Neuronal stem cell (in vitro differentiated cells): ENCODE results near the gene SEC24D.
"Not testable (repeated sequence)": the region's sequence is repeated elsewhere in the genome, so short reads cannot be mapped to it uniquely, and the experiment has no call there.

Source experiments
- DNase-seq: peaks from one replicate; pipeline ENCODE4 v3.0.0-alpha.2; 2013; ENCODE audit warnings: low spot score
- H2AFZ ChIP-seq: one replicate; pipeline ENCODE4 v1.6.1; 2013; ENCODE audit warnings: mild to moderate bottlenecking, low read length, inconsistent platforms
- H2AK5ac ChIP-seq: 2 replicates; pipeline ENCODE4 v1.6.1; 2013; ENCODE audit warnings: low read depth, mild to moderate bottlenecking, inconsistent platforms, low read length, moderate library complexity, mixed read lengths
- H2BK120ac ChIP-seq: 2 replicates; pipeline ENCODE4 v1.6.1; 2013; ENCODE audit warnings: low read depth, mild to moderate bottlenecking, inconsistent platforms, low read length, moderate library complexity, mixed read lengths
- H2BK12ac ChIP-seq: one replicate; pipeline ENCODE4 v1.6.1; 2013; ENCODE audit warnings: low read length, inconsistent platforms
- H2BK15ac ChIP-seq: 2 replicates; pipeline ENCODE4 v1.6.1; 2013; ENCODE audit warnings: mild to moderate bottlenecking, low read length, inconsistent platforms, mixed read lengths
- H2BK5ac ChIP-seq: one replicate; pipeline ENCODE4 v1.6.1; 2013; ENCODE audit warnings: inconsistent platforms, mild to moderate bottlenecking, low read length, moderate library complexity
- H3K14ac ChIP-seq: one replicate; pipeline ENCODE4 v1.6.1; 2013; ENCODE audit warnings: low read length, inconsistent platforms
- H3K18ac ChIP-seq: 2 replicates; pipeline ENCODE4 v1.6.1; 2013; ENCODE audit warnings: low read length, inconsistent platforms
- H3K23ac ChIP-seq: 2 replicates; pipeline ENCODE4 v1.6.1; 2013; ENCODE audit warnings: low read depth, mild to moderate bottlenecking, mixed read lengths, low read length, inconsistent platforms; ENCODE audit not compliant: poor library complexity
- H3K27ac ChIP-seq: replicated peaks from 3 replicates; pipeline ENCODE4 v1.5.1; 2013; ENCODE audit warnings: low read length, inconsistent platforms
- H3K27me3 ChIP-seq, 3 experiments: 2 replicates each; pipeline ENCODE4 v1.6.1; 2013; ENCODE audit warnings: low read length in 3 of 3, mild to moderate bottlenecking in 2 of 3, inconsistent platforms in 1 of 3, low read depth in 1 of 3, mixed read lengths in 1 of 3, moderate library complexity in 1 of 3; ENCODE audit not compliant: control insufficient read depth in 3 of 3, insufficient read depth in 3 of 3
- H3K36me3 ChIP-seq, 2 donors: replicated peaks in 1 of 2; 2 replicates each; pipeline ENCODE4 v1.6.1; 2013; ENCODE audit warnings: low read length in 2 of 2; ENCODE audit not compliant: control insufficient read depth in 2 of 2, insufficient read depth in 2 of 2
- H3K4ac ChIP-seq: 2 replicates; pipeline ENCODE4 v1.6.1; 2013; ENCODE audit warnings: inconsistent platforms, mild to moderate bottlenecking, low read length, moderate library complexity
- H3K4me1 ChIP-seq, 2 donors: 1 replicate in 1 of 2; 2 replicates in 1 of 2; pipeline ENCODE4 v1.6.1; 2013; ENCODE audit warnings: low read length in 2 of 2, low read depth in 1 of 2; ENCODE audit not compliant: control insufficient read depth in 2 of 2, insufficient read depth in 1 of 2
- H3K4me2 ChIP-seq: one replicate; pipeline ENCODE4 v1.6.1; 2013; ENCODE audit warnings: mild to moderate bottlenecking, low read length, inconsistent platforms; ENCODE audit not compliant: insufficient read depth, poor library complexity, severe bottlenecking
- H3K4me3 ChIP-seq, 2 donors: 2 replicates each; pipeline ENCODE4 v1.5.1; 2013; ENCODE audit warnings: low read length in 2 of 2, mild to moderate bottlenecking in 2 of 2, inconsistent platforms in 1 of 2, moderate library complexity in 1 of 2
- H3K79me1 ChIP-seq: one replicate; pipeline ENCODE4 v1.6.1; 2013; ENCODE audit warnings: low read depth, mild to moderate bottlenecking, inconsistent platforms, low read length, moderate library complexity
- H3K9ac ChIP-seq: one replicate; pipeline ENCODE4 v1.6.1; 2013; ENCODE audit warnings: mild to moderate bottlenecking, low read depth, low read length, inconsistent platforms; ENCODE audit not compliant: poor library complexity
- H3K9me3 ChIP-seq, 2 donors: replicated peaks in 1 of 2; 2 replicates each; pipeline versions ENCODE3 to v1.6.1; 2013; ENCODE audit warnings: low read length in 2 of 2, mild to moderate bottlenecking in 2 of 2, inconsistent platforms in 1 of 2, low read depth in 1 of 2, mixed read lengths in 1 of 2, moderate library complexity in 1 of 2; ENCODE audit not compliant: control insufficient read depth in 2 of 2, insufficient read depth in 1 of 2
- H4K8ac ChIP-seq: one replicate; pipeline ENCODE4 v1.6.1; 2013; ENCODE audit warnings: low read depth, mild to moderate bottlenecking, inconsistent platforms, low read length, moderate library complexity
- H4K91ac ChIP-seq: one replicate; pipeline ENCODE4 v1.6.1; 2013; ENCODE audit warnings: low read length, low read depth, mild to moderate bottlenecking, inconsistent platforms; ENCODE audit not compliant: poor library complexity
- WGBS, 2 donors: extraction: QIAGEN DNeasy Blood & Tissue Kit; methylation state at CpG; one replicate each; pipeline ENCODE4 v1.1.7; 2013; ENCODE audit warnings: missing lambda C conversion rate in 2 of 2, mixed read lengths in 1 of 2; ENCODE audit not compliant: insufficient read length in 2 of 2, insufficient replicate concordance in 1 of 2; ENCODE audit errors: extremely low coverage in 2 of 2; 5-methylcytosine and 5-hydroxymethylcytosine counted together

The SEC24D gene

DNA sequence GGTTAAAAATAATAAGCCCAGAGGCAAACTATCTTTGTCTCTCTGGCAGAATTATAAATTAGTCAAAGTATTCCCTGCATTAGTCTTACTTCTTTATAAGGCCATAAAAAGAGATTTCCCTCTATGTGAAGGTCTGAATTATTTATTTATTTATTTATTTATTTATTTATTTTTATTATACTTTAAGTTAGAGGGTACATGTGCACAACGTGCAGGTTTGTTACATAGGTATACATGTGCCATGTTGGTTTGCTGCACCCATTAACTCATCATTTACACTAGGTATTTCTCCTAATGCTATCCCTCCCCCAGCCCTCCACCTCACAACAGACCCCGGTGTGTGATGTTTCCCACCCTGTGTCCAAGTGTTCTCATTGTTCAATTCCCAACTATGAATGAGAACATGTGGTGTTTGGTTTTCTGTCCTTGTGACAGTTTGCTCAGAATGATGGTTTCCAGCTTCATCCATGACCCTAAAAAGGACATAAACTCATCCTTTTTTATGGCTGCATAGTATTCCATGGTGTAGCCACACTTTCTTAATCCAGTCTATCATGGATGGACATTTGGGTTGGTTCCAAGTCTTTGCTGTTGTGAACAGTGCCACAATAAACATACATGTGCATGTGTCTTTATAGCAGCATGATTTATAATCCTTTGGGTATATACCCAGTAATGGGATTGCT is 58.8 kb downstream of the SEC24D start:
- no CpG with 5 or more reads among the region's 2 CpGs for WGBS, 2 donors

DNA sequence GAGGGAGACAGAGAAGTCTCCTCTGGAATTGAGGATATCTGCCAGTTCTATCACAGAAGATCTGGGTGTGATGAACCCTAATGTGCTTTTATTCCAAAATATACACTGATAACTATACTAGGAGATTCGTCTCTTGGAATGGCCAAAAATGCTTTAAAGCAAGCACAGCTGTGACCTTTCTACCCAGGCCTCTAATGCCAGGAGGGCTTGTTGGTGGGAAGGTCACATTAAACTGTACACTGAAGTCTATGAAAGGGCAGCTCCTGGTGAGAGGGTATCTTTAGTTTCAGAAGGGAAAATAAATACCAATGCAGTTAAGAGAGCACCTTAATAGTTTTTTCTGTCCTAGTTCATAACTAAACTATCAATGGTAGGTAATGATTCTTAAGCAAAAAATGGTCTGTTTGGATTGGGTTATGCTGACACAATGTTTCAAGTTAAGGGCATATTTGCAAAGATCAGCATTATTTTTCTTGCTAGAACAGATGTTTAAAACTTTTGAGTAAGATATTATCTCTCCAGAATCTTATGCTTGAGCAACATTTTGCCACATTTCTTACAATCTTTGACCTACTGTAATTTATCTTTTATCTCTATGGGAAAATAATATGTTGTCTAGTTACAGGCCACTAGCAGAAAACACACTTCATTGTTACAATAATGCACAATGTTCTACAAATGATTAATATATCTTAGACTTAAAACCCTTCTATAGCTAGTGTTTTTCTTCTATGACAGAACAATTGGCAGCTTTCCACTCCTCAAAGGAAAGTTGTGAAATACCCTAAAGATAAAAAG is 59.6 kb downstream of the SEC24D start:
- Histone ChIP-seq H3K9ac (no peak overlapping the region), H3K9me3 (no peaks in the 10 kb centered on the region), H3K14ac (no peak overlapping the region), H3K27me3 (no peaks in the 10 kb centered on the region), H3K4me3 (no peak overlapping the region), H3K36me3 (no peaks in the 10 kb centered on the region), H4K91ac (no peak overlapping the region), H2BK12ac (no peak overlapping the region), H2AFZ (no peak overlapping the region), H3K4me1 (peaks cover 1 to 3% of the 10 kb centered on the region in 2 donors), H2BK120ac (no peak overlapping the region), H3K79me1 (no peaks in the 10 kb centered on the region), H2BK15ac (no peak overlapping the region), H3K23ac (no peak overlapping the region), H3K4me2 (no peak overlapping the region), H2AK5ac (no peak overlapping the region), H3K27ac (no peak overlapping the region), H3K18ac (no peak overlapping the region), H2BK5ac (no peak overlapping the region), H3K4ac (no peak overlapping the region), H4K8ac (no peak overlapping the region)
- whole genome bisulfite sequencing, 2 donors: no CpG with 5 or more reads among the region's 1 CpG
- DNase-seq: no peak

More for the DNA sequence above, 58.8 kb downstream of the SEC24D start:
- H3K23ac ChIP-seq, H2BK5ac ChIP-seq, H2AFZ ChIP-seq, H2BK12ac ChIP-seq, H3K4ac ChIP-seq, DNase-seq, H3K79me1 ChIP-seq, H4K8ac ChIP-seq, H3K27me3 ChIP-seq, H2AK5ac ChIP-seq, H3K9ac ChIP-seq, H2BK120ac ChIP-seq, H3K4me2 ChIP-seq, H3K18ac ChIP-seq, H3K27ac ChIP-seq, H4K91ac ChIP-seq, H3K36me3 ChIP-seq, H3K4me1 ChIP-seq, H3K4me3 ChIP-seq, H2BK15ac ChIP-seq, H3K9me3 ChIP-seq, H3K14ac ChIP-seq: not testable (repeated sequence)

DNA sequence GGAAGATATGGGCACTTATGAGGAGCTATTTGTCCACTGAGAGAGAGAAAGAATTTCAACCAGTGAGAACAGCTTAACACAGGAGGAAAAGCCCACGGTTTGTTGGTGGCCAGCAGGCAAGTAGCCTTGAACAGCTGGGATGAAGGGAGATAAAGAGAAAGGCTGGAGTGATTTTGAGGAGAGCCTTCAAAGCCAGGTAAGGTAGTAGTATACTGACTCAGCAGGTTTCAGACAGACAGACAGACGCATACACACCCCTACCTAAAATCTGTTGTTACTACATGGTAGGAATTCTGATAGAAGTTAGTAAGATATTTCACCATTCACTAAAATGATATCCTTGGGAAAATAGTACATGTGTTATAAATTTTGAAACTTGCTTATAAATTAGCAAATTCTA is 60.5 kb downstream of the SEC24D start:
- H2BK12ac ChIP-seq: no peak overlapping the region
- H3K9me3 ChIP-seq: no peaks in the 10 kb centered on the region
- H3K18ac ChIP-seq: no peak overlapping the region
- H2AK5ac ChIP-seq: no peak overlapping the region
- WGBS, 2 donors: no CpG with 5 or more reads among the region's 2 CpGs
- no peak overlapping the region for H3K4me3 ChIP-seq
- no peak overlapping the region for H2AFZ ChIP-seq
- no peaks in the 10 kb centered on the region for H3K36me3 ChIP-seq
- no peak overlapping the region for H4K91ac ChIP-seq
- no peak overlapping the region for H3K27ac ChIP-seq
- H4K8ac ChIP-seq: no peak overlapping the region
- no peaks in the 10 kb centered on the region for H3K79me1 ChIP-seq
- no peak overlapping the region for H3K9ac ChIP-seq
- no peak overlapping the region for H3K4me2 ChIP-seq
- H3K4ac ChIP-seq: no peak overlapping the region
- H2BK15ac ChIP-seq: no peak overlapping the region
- no peak overlapping the region for H3K14ac ChIP-seq
- DNase-seq: no peak
- peaks cover 1 to 3% of the 10 kb centered on the region in 2 donors for H3K4me1 ChIP-seq
- no peaks in the 10 kb centered on the region for H3K27me3 ChIP-seq
- no peak overlapping the region for H3K23ac ChIP-seq
- no peak overlapping the region for H2BK120ac ChIP-seq
- H2BK5ac ChIP-seq: no peak overlapping the region

DNA sequence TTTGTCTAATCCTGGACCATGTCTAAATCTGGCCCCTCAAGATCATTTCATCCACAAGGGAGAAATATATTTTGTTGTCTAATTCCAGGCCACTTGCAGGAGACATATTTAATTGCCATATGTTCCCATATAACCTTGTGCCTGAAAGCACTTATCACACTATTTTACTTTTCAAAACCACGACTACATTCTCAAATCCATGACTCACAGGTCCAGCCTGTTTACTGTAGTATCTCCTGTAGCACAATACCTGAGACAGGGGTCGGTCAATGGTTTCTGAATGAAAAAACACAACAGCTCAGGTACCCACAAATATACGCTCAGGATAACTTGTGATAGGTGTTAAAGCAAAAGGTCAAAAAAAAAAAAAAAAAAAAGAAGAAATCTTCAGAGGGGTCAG is 60.9 kb downstream of the SEC24D start:
- Histone ChIP-seq H3K14ac (no peak overlapping the region), H2BK12ac (no peak overlapping the region), H2BK15ac (no peak overlapping the region), H4K8ac (no peak overlapping the region), H2AFZ (no peak overlapping the region), H2BK5ac (no peak overlapping the region), H3K27me3 (no peaks in the 10 kb centered on the region), H3K36me3 (no peaks in the 10 kb centered on the region), H2BK120ac (no peak overlapping the region), H3K4me2 (no peak overlapping the region), H3K23ac (no peak overlapping the region), H3K9ac (no peak overlapping the region), H3K9me3 (no peaks in the 10 kb centered on the region), H3K79me1 (no peaks in the 10 kb centered on the region), H2AK5ac (no peak overlapping the region), H3K18ac (no peak overlapping the region), H4K91ac (no peak overlapping the region), H3K4me3 (no peak overlapping the region), H3K4ac (no peak overlapping the region), H3K4me1 (peaks cover 1 to 3% of the 10 kb centered on the region in 2 donors), H3K27ac (no peak overlapping the region)
- DNase-seq: no peak
- WGBS, 2 donors: no CpG with 5 or more reads among the region's 3 CpGs
